Endothelial cell of umbilical vein (primary cell): Measurements from ENCODE around the gene GYPC. TPM values are rescaled to one million over a fixed set of nuclear protein-coding genes. Genes with fewer than 3 reads are reported as not detected.

Source experiments
- BruUV-seq: library from RNA; stranded (reverse); fragments of 400-500 nt; replicated peaks from 2 replicates; lab custom pipeline; 2021; lab: Mats Ljungman, UMichigan
- CTCF ChIA-PET: fragments of 300-600, 350-600 bp; sonication (Branson Sonifier 250); formaldehyde crosslinking; loops from one replicate; lab custom pipeline; 2021; ENCODE audit warnings: antibody characterized with exemption, inconsistent platforms; lab: Charles Lee
- POLR2A ChIA-PET: fragments of 300-600, 350-600 bp; sonication (Branson Sonifier 250); formaldehyde crosslinking; loops from one replicate; lab custom pipeline; 2021; ENCODE audit warnings: antibody characterized with exemption, inconsistent platforms; lab: Charles Lee
- DNase-seq: peaks from one replicate; pipeline ENCODE4 v3.0.0-alpha.2; 2011; ENCODE audit warnings: low read depth, low spot score
- FAIRE-seq: peaks from 2 replicates; lab custom pipeline; 2011; peaks lifted over from hg19 to GRCh38; lab: Jason Lieb, UNC
- H2AFZ ChIP-seq: 2 replicates; pipeline ENCODE4 v1.6.0; 2012; ENCODE audit warnings: low read depth, low read length, control low read depth, inconsistent platforms
- H3K27ac ChIP-seq: 2 replicates; pipeline ENCODE4 v1.5.1; 2011; ENCODE audit warnings: low read depth, mild to moderate bottlenecking, control low read depth, low read length, moderate library complexity; ENCODE audit not compliant: insufficient read depth
- H3K27me3 ChIP-seq, 2 experiments: 2 replicates each; pipeline versions ENCODE4 v1.6.0 to v1.6.1; 2011; ENCODE audit warnings: low read length in 2 of 2, mixed read lengths in 1 of 2; ENCODE audit not compliant: control insufficient read depth in 2 of 2, insufficient read depth in 2 of 2
- H3K36me3 ChIP-seq, 2 experiments: 2 replicates in 1 of 2; 3 replicates in 1 of 2; pipeline ENCODE4 v1.5.1; 2011; ENCODE audit warnings: low read length in 2 of 2, mild to moderate bottlenecking in 1 of 2, moderate library complexity in 1 of 2; ENCODE audit not compliant: control insufficient read depth in 2 of 2, insufficient read depth in 2 of 2; ENCODE audit errors: extremely low read depth in 1 of 2
- H3K4me1 ChIP-seq: 3 replicates; pipeline ENCODE4 v1.5.1; 2011; ENCODE audit warnings: mild to moderate bottlenecking, low read length; ENCODE audit not compliant: control insufficient read depth, insufficient read depth; ENCODE audit errors: extremely low read depth
- H3K4me2 ChIP-seq: 2 replicates; pipeline ENCODE4 v1.6.1; 2011; ENCODE audit warnings: low read length, control low read depth, mixed read lengths; ENCODE audit not compliant: insufficient read depth
- H3K4me3 ChIP-seq, 3 experiments: fragments of 200-600 bp in 1 of 3; sonication (generic), shearing (Covaris generic) in 1 of 3; replicated peaks in 1 of 3; 2 replicates each; pipeline ENCODE4 v1.5.1; 2011 to 2016; ENCODE audit warnings: control low read depth in 3 of 3, low read length in 3 of 3, mild to moderate bottlenecking in 2 of 3, inconsistent platforms in 1 of 3, low read depth in 1 of 3, moderate library complexity in 1 of 3; ENCODE audit not compliant: insufficient read depth in 1 of 3
- H3K79me2 ChIP-seq: 2 replicates; pipeline ENCODE4 v1.6.0; 2012; ENCODE audit warnings: low read length, inconsistent platforms; ENCODE audit not compliant: control insufficient read depth, insufficient read depth
- H3K9ac ChIP-seq: replicated peaks from 2 replicates; pipeline ENCODE3; 2011; ENCODE audit warnings: low read length, control low read depth; ENCODE audit not compliant: insufficient read depth; ENCODE audit errors: extremely low read depth
- H3K9me1 ChIP-seq: replicated peaks from 3 replicates; pipeline ENCODE4 v1.6.0; 2011; ENCODE audit warnings: mild to moderate bottlenecking, low read length; ENCODE audit not compliant: control insufficient read depth, insufficient read depth; ENCODE audit errors: extremely low read depth
- H3K9me3 ChIP-seq: replicated peaks from 2 replicates; pipeline ENCODE4 v1.5.1; 2012; ENCODE audit warnings: low read length, inconsistent platforms; ENCODE audit not compliant: control insufficient read depth, insufficient read depth
- H4K20me1 ChIP-seq: replicated peaks from 2 replicates; pipeline ENCODE3; 2011; ENCODE audit warnings: mild to moderate bottlenecking, low read length; ENCODE audit not compliant: control insufficient read depth, insufficient read depth; ENCODE audit errors: extremely low read depth
- EZH2 ChIP-seq: IDR thresholded peaks from 2 replicates; pipeline ENCODE4 v1.6.1; 2012; ENCODE audit warnings: borderline replicate concordance, low read depth, mild to moderate bottlenecking, moderate library complexity, low read length, inconsistent platforms; ENCODE audit not compliant: severe bottlenecking
- FOS ChIP-seq: IDR thresholded peaks from 2 replicates; pipeline ENCODE4 v1.6.1; 2011; ENCODE audit warnings: mild to moderate bottlenecking, low read length, moderate library complexity, borderline replicate concordance; ENCODE audit not compliant: insufficient read depth
- GATA2 ChIP-seq: IDR thresholded peaks from 2 replicates; pipeline ENCODE4 v1.7.0; 2011; ENCODE audit warnings: low read depth, mild to moderate bottlenecking, moderate library complexity, mixed read lengths, low read length; ENCODE audit not compliant: insufficient read length, insufficient read depth
- JUN ChIP-seq: IDR thresholded peaks from 2 replicates; pipeline ENCODE4 v1.6.1; 2011; ENCODE audit warnings: borderline replicate concordance, low read depth; ENCODE audit not compliant: insufficient read length, insufficient read depth
- MYC ChIP-seq: IDR thresholded peaks from one replicate; pipeline ENCODE4 v1.6.1; 2011; ENCODE audit warnings: mild to moderate bottlenecking, low read depth, low read length
- POLR2A ChIP-seq: IDR thresholded peaks from 2 replicates; pipeline ENCODE4 v1.6.1; 2012; ENCODE audit warnings: low read depth, mild to moderate bottlenecking, control low read depth, low read length
- POLR2AphosphoS5 ChIP-seq: IDR thresholded peaks from 2 replicates; pipeline ENCODE4 v1.6.1; 2012; ENCODE audit warnings: low read depth, mild to moderate bottlenecking, control low read depth, low read length, moderate library complexity; ENCODE audit not compliant: insufficient read depth
- dilution Hi-C: fragments of 300-500 bp; cut with MboI; formaldehyde crosslinking; loops from one replicate; pipeline ENCODE4 v1.15.0; 2019; ENCODE audit warnings: low sequenced_read_pairs; ENCODE audit not compliant: extremely low pct_ligation_motif_present
- intact Hi-C: fragments of 100-400 bp; cut with micrococcal nuclease; formaldehyde crosslinking; loops from one replicate; pipeline ENCODE4 v1.10.0; 2022
- polyA plus RNA-seq, 4 experiments: library from polyadenylated mRNA; depleted of rRNA in 3 of 4; stranded (reverse) in 3 of 4; unstranded in 1 of 4; fragments of >200 nt; gene quantifications; 2 replicates each; pipeline versions ENCODE4 v1.2.1 to v1.2.3, GENCODE V29; 2011 to 2012; ENCODE audit warnings: missing spikeins in 1 of 4
- total RNA-seq: library from RNA; stranded (reverse); gene quantifications from 2 replicates; pipeline ENCODE4 v1.2.3, GENCODE V29; 2021
- TF ChIP-seq, protein P1 (sequence below), 2 donors: IDR thresholded peaks; 1 replicate in 1 of 2; 2 replicates in 1 of 2; pipeline ENCODE4 v1.5.1; 2011; ENCODE audit warnings: low read length in 2 of 2, mild to moderate bottlenecking in 2 of 2, moderate library complexity in 2 of 2, control low read depth in 1 of 2, inconsistent platforms in 1 of 2, low read depth in 1 of 2; ENCODE audit not compliant: insufficient read depth in 1 of 2; ENCODE audit errors: extremely low read depth in 1 of 2
- TF ChIP-seq, protein P2 (sequence below): IDR thresholded peaks from 2 replicates; pipeline ENCODE4 v1.6.1; 2011; ENCODE audit not compliant: insufficient read depth, insufficient read length

The GYPC gene
- total and polyA plus RNA-seq, 2 donors (not counting 3 experiments of a cell fraction or from before 2014, with no cell fraction given): 3.5 to 13.3 TPM

DNA sequence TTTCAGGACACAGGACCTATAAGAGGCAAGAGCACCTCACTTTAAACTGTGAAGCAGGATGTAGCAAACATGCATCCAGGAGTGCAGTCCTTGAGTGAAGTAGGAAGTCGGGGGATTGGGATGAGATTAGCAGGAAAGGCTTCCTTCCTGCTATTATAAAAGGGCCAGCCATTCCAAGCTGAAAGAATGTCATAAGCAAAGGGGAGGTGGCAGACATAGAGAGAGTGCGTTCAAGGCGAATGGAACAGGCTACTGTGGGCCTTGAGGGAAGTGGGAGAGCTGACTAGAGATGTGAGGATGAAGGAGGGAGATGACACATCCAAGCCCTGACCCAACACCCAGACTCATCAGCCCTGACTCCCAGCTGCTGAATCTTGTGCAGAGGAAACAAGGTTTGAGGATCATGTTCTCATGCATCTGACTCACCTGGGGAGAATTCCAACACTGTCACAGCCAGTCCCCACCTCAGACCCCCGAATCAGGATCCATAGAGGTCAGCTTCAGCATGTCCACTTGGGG, 63.9 kb downstream of the GYPC start:
- dilution Hi-C loops: no loop called here
- Histone ChIP-seq H3K27me3 (no peaks in the 10 kb centered on the region), H3K9me3 (no peaks in the 10 kb centered on the region), H3K4me2 (no peak overlapping the region), H3K79me2 (no peaks in the 10 kb centered on the region), H3K27ac (no peak overlapping the region), H2AFZ (no peak overlapping the region), H3K9me1 (no peaks in the 10 kb centered on the region), H4K20me1 (no peaks in the 10 kb centered on the region), H3K4me1 (no peaks in the 10 kb centered on the region), H3K9ac (no peak overlapping the region), H3K4me3 (no peak overlapping the region), H3K36me3 (no peaks in the 10 kb centered on the region)
- ChIA-PET CTCF (no interaction called here), POLR2A (no interaction called here)
- no TSS peak for BruUV-seq
- no peak for FAIRE-seq
- intact Hi-C loops: no loop called here
- TF ChIP-seq JUN (no peak), MYC (no peak), GATA2 (no peak), EZH2 (no peak), FOS (no peak), POLR2AphosphoS5 (no peak), POLR2A (no peak)
- TF ChIP-seq, protein P1, sequence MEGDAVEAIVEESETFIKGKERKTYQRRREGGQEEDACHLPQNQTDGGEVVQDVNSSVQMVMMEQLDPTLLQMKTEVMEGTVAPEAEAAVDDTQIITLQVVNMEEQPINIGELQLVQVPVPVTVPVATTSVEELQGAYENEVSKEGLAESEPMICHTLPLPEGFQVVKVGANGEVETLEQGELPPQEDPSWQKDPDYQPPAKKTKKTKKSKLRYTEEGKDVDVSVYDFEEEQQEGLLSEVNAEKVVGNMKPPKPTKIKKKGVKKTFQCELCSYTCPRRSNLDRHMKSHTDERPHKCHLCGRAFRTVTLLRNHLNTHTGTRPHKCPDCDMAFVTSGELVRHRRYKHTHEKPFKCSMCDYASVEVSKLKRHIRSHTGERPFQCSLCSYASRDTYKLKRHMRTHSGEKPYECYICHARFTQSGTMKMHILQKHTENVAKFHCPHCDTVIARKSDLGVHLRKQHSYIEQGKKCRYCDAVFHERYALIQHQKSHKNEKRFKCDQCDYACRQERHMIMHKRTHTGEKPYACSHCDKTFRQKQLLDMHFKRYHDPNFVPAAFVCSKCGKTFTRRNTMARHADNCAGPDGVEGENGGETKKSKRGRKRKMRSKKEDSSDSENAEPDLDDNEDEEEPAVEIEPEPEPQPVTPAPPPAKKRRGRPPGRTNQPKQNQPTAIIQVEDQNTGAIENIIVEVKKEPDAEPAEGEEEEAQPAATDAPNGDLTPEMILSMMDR (IDR thresholded peaks at IDR 0.05; ENCODE audit: extremely low read depth in 1 of 2, insufficient read depth in 1 of 2, low read depth in 1 of 2, low read length in 2 of 2): no peak
- TF ChIP-seq, protein P2, sequence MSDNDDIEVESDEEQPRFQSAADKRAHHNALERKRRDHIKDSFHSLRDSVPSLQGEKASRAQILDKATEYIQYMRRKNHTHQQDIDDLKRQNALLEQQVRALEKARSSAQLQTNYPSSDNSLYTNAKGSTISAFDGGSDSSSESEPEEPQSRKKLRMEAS: no peak
- no peak for DNase-seq
